K562 (cell line): ENCODE data around the gene KCND3. TPM values are rescaled to one million over a fixed set of nuclear protein-coding genes. Genes with fewer than 3 reads are reported as not detected.
A peak's percentile ranks its signal among the peaks of the same experiment; 100 is the strongest.

ENCODE experiments used
- ATAC-seq: fragments of 200-7000 bp; cut with Tn5 transposase; 3 replicates; pipeline ENCODE4 v1.9.1; 2020; ENCODE audit warnings: moderate library complexity
- BruUV-seq: library from RNA; stranded (reverse); fragments of 400-500 nt; replicated peaks from 2 replicates; lab custom pipeline; 2021; lab: Mats Ljungman, UMichigan
- CTCF ChIA-PET: fragments of 300-600 bp; formaldehyde crosslinking; extraction: SDS; loops from one replicate; lab custom pipeline; 2021; ENCODE audit warnings: low intra/inter-chr PET ratio; lab: Yijun Ruan, JAX
- POLR2A ChIA-PET: fragments of 300-600, 350-650 bp; sonication (Branson Sonifier 250); formaldehyde crosslinking; extraction: SDS; loops from one replicate; lab custom pipeline; 2021; ENCODE audit warnings: antibody characterized with exemption, inconsistent platforms; lab: Yijun Ruan, JAX
- DNase-seq, 4 experiments: peaks; one replicate each; pipeline versions ENCODE4 v3.0.0 to v3.0.0-alpha.2; 2011 to 2018; ENCODE audit warnings: low spot score in 3 of 4, mixed read lengths in 3 of 4; ENCODE audit errors: extremely low read depth in 1 of 4
- FAIRE-seq: peaks from 2 replicates; lab custom pipeline; 2011; peaks lifted over from hg19 to GRCh38; lab: Jason Lieb, UNC
- H2AFZ ChIP-seq: 2 replicates; pipeline ENCODE4 v1.6.0; 2011; ENCODE audit warnings: low read depth, low read length, control low read depth, inconsistent platforms
- H3K27ac ChIP-seq: fragments of 200-600 bp; 3 replicates; pipeline ENCODE4 v1.8.0; 2011; ENCODE audit warnings: low read depth, mild to moderate bottlenecking, control low read depth, inconsistent platforms, low read length, moderate library complexity, mixed read lengths; ENCODE audit errors: extremely low read depth
- H3K27me3 ChIP-seq, 2 experiments: fragments of 300-600 bp in 1 of 2; 2 replicates in 1 of 2; 3 replicates in 1 of 2; pipeline versions ENCODE4 v1.6.0 to v1.8.0; 2011; ENCODE audit warnings: inconsistent platforms in 2 of 2, low read length in 2 of 2, mild to moderate bottlenecking in 1 of 2, mixed read lengths in 1 of 2, moderate library complexity in 1 of 2; ENCODE audit not compliant: control insufficient read depth in 2 of 2, insufficient read depth in 2 of 2
- H3K36me3 ChIP-seq: fragments of 300-600 bp; 3 replicates; pipeline ENCODE4 v1.8.0; 2011; ENCODE audit warnings: mild to moderate bottlenecking, low read length, inconsistent platforms; ENCODE audit not compliant: control insufficient read depth, insufficient read depth
- H3K4me1 ChIP-seq, 2 experiments: fragments of 200-600 bp in 1 of 2; replicated peaks in 1 of 2; 2 replicates in 1 of 2; 3 replicates in 1 of 2; pipeline versions ENCODE4 v1.5.1 to v1.8.0; 2011; ENCODE audit warnings: inconsistent platforms in 2 of 2, low read length in 2 of 2, mild to moderate bottlenecking in 1 of 2, mixed read lengths in 1 of 2, moderate library complexity in 1 of 2; ENCODE audit not compliant: control insufficient read depth in 2 of 2, insufficient read depth in 2 of 2
- H3K4me2 ChIP-seq: 2 replicates; pipeline ENCODE4 v1.6.1; 2011; ENCODE audit warnings: low read length, control low read depth, inconsistent platforms, mixed read lengths; ENCODE audit not compliant: insufficient read depth
- H3K4me3 ChIP-seq: fragments of 200-600 bp; sonication (generic), shearing (Covaris generic); 2 replicates; pipeline ENCODE4 v1.5.1; 2016; ENCODE audit warnings: control low read depth, inconsistent platforms
- H3K79me2 ChIP-seq: fragments of 200-600 bp; 3 replicates; pipeline ENCODE4 v1.8.0; 2011; ENCODE audit warnings: low read length, inconsistent platforms; ENCODE audit not compliant: control insufficient read depth, insufficient read depth
- H3K9ac ChIP-seq, 2 experiments: 2 replicates each; pipeline versions ENCODE4 v1.6.0 to v1.6.1; 2011; ENCODE audit warnings: low read depth in 2 of 2, low read length in 2 of 2, control low read depth in 1 of 2, inconsistent platforms in 1 of 2, mild to moderate bottlenecking in 1 of 2, mixed read lengths in 1 of 2; ENCODE audit not compliant: insufficient read depth in 1 of 2
- H3K9me1 ChIP-seq: one replicate; pipeline ENCODE4 v1.6.0; 2011; ENCODE audit warnings: inconsistent platforms, mild to moderate bottlenecking, low read length, moderate library complexity; ENCODE audit not compliant: control insufficient read depth, insufficient read depth
- H3K9me3 ChIP-seq: replicated peaks from 2 replicates; pipeline ENCODE4 v1.5.1; 2011; ENCODE audit warnings: low read depth, low read length, inconsistent platforms; ENCODE audit not compliant: control insufficient read depth, insufficient read depth
- H4K20me1 ChIP-seq: replicated peaks from 2 replicates; pipeline ENCODE4 v1.6.1; 2011; ENCODE audit warnings: low read length, inconsistent platforms, mixed read lengths; ENCODE audit not compliant: control insufficient read depth, insufficient read depth
- ADNP ChIP-seq: fragments of 200-800 bp; sonication (Bioruptor generic); IDR thresholded peaks from 2 replicates; pipeline ENCODE4 v1.6.1; 2016; ENCODE audit warnings: missing genetic modification characterization, missing compliant biosample characterization
- CTCF ChIP-seq, 3 experiments: IDR thresholded peaks in 2 of 3; conservative IDR thresholded peaks in 1 of 3; 2 replicates each; pipeline ENCODE4 v1.5.1; 2011 to 2012; ENCODE audit warnings: low read length in 3 of 3, mild to moderate bottlenecking in 3 of 3, control low read depth in 2 of 3, improper control_type of control experiment in 1 of 3, inconsistent platforms in 1 of 3, low read depth in 1 of 3, mixed read lengths in 1 of 3, moderate library complexity in 1 of 3; ENCODE audit not compliant: insufficient read depth in 2 of 3
- PHF8 ChIP-seq: fragments of 200-600 bp; sonication (generic); IDR thresholded peaks from 2 replicates; pipeline ENCODE4 v1.6.1; 2012; ENCODE audit warnings: mixed run types, mild to moderate bottlenecking, inconsistent platforms, low read length, moderate library complexity, borderline replicate concordance
- RAD21 ChIP-seq, 2 experiments: fragments of 250-450 bp in 1 of 2; fragments of 450-650 bp in 1 of 2; sonication (Bioruptor Pico) in 1 of 2; formaldehyde crosslinking in 1 of 2; IDR thresholded peaks in 1 of 2; conservative IDR thresholded peaks in 1 of 2; 2 replicates each; pipeline versions ENCODE4 v1.4.0 to v1.8.0; 2020 to 2022; ENCODE audit warnings: mild to moderate bottlenecking in 2 of 2, moderate library complexity in 1 of 2
- ZNF609 ChIP-seq: sonication (generic); formaldehyde crosslinking; IDR thresholded peaks from 2 replicates; pipeline ENCODE4 v1.8.1; 2023; ENCODE audit warnings: missing genetic modification reagents, mild to moderate bottlenecking, borderline replicate concordance
- WGBS: fragments of 100-300 bp; shearing (Covaris generic); methylation state at CpG from one replicate; pipeline ENCODE4 v1.1.6; 2016; ENCODE audit warnings: low coverage, mixed read lengths; ENCODE audit not compliant: insufficient coverage; ENCODE audit errors: missing lambda C conversion rate; 5-methylcytosine and 5-hydroxymethylcytosine counted together
- in situ Hi-C: fragments of 300-500 bp; cut with MboI; formaldehyde crosslinking; loops from 4 replicates; pipeline ENCODE4 v1.15.0; 2018; ENCODE audit warnings: inconsistent platforms, mixed read lengths
- intact Hi-C: fragments of 100-400 bp; cut with micrococcal nuclease; formaldehyde crosslinking; loops from 2 replicates; pipeline ENCODE4 v1.14.2; 2022
- polyA plus RNA-seq, 8 experiments: library from polyadenylated mRNA; depleted of rRNA in 4 of 8; stranded (reverse) in 5 of 8; unstranded in 3 of 8; fragments of >200 nt; fragmentation: Nextera tagmentation in 2 of 8; fragmentation: Illumina TruSeq in 1 of 8; extraction: Ambion mirVana in 2 of 8; extraction: Trizol in 1 of 8; gene quantifications; 2 replicates each; pipeline versions ENCODE4 v1.2.1 to v1.2.3, GENCODE V29; 2011 to 2014; ENCODE audit warnings: inconsistent platforms in 1 of 8, missing spikeins in 1 of 8
- total RNA-seq, 7 experiments: library from RNA; depleted of rRNA in 6 of 7; stranded (reverse); fragments of >200 nt in 6 of 7; fragmentation: Illumina TruSeq in 2 of 7; extraction: Trizol in 2 of 7; gene quantifications; 2 replicates each; pipeline versions ENCODE4 v1.2.1 to v1.2.3, GENCODE V29; 2011 to 2021; ENCODE audit warnings: low replicate concordance in 1 of 7

KCND3 gene
- total and polyA plus RNA-seq, 9 of the 15 experiments (the other 6 are each of a cell fraction or from before 2014, with no cell fraction given) = not detected

- ChIA-PET CTCF (no interaction called here), POLR2A (no interaction called here)
- H3K9ac ChIP-seq = no peak overlapping the region
- no peaks in the 10 kb centered on the region for H3K79me2 ChIP-seq
- no peaks in the 10 kb centered on the region for H3K9me1 ChIP-seq
- H3K9me3 ChIP-seq = no peaks in the 10 kb centered on the region
- in situ Hi-C loops = no loop called here
- H3K4me2 ChIP-seq = peak overlapping the region; percentile 22; the same call in 1 of the 2 replicates
- H3K36me3 ChIP-seq = no peaks in the 10 kb centered on the region
- H3K27me3 ChIP-seq = peaks cover 16 to 63% of the 10 kb centered on the region in 2 experiments
- ATAC-seq (peak; percentile 69), FAIRE-seq (peak; percentile 68), DNase-seq (peak in 2 of 4 experiments; percentile 17 to 36)
- H4K20me1 ChIP-seq = 0 out of 2 replicates have a peak, but pooled peaks cover 4% of the 10 kb centered on the region
- TF ChIP-seq ZNF609 (CRISPR knock-in tag) = no peak
- no peak for TF ChIP-seq ADNP
- peak in 1 of 2 experiments; percentile 43; a peak in 2 of 4 replicates for TF ChIP-seq RAD21 (CRISPR knock-in tag; conservative IDR thresholded peaks at IDR 0.05 in 1 of 2, IDR thresholded peaks at IDR 0.05 in 1 of 2)
- TF ChIP-seq PHF8 = no peak
- TF ChIP-seq CTCF (IDR thresholded peaks at IDR 0.05 in 2 of 3, conservative IDR thresholded peaks at IDR 0.05 in 1 of 3; ENCODE audit: insufficient read depth in 2 of 3, low read depth in 1 of 3, low read length in 3 of 3) = peak; percentile 14 to 51 (median 47); a peak in 4 of 6 replicates
- H3K4me3 ChIP-seq = no peak overlapping the region
- BruUV-seq = no TSS peak
- 0 out of 5 replicates have a peak, but pooled peaks cover 0 to 3% of the 10 kb centered on the region in 2 experiments for H3K4me1 ChIP-seq
- intact Hi-C loops = no loop called here
- no peak overlapping the region for H2AFZ ChIP-seq
- H3K27ac ChIP-seq = no peak overlapping the region
- WGBS = 3% methylated on average over 16 of the region's 16 CpGs
Measured at GRCh38 chr1:111813440-111814304, 175.8 kb downstream of the KCND3 start.
